ENCODE measurements around the gene CSF1R.

GRCh38 chr5:150132740-150133139 is 46.4 kb upstream of the CSF1R start:
- TF ChIP-seq USF1 (IDR thresholded peaks at IDR 0.05) (no peak), REST (IDR thresholded peaks at IDR 0.05; ENCODE audit: low read depth) (no peak), TAF1 (IDR thresholded peaks at IDR 0.05; ENCODE audit: low read depth) (no peak), FOXM1 (IDR thresholded peaks at IDR 0.05; ENCODE audit: borderline replicate concordance, low read depth) (no peak), EP300 (IDR thresholded peaks at IDR 0.05; ENCODE audit: borderline replicate concordance) (no peak)
